ENCODE results near the gene RABEPK. TPM values are rescaled to one million over a fixed set of nuclear protein-coding genes. Genes with fewer than 3 reads are reported as not detected.
"Not testable (repeated sequence)": the region's sequence is repeated elsewhere in the genome, so short reads cannot be mapped to it uniquely, and the experiment has no call there.

The RABEPK gene, protein sequence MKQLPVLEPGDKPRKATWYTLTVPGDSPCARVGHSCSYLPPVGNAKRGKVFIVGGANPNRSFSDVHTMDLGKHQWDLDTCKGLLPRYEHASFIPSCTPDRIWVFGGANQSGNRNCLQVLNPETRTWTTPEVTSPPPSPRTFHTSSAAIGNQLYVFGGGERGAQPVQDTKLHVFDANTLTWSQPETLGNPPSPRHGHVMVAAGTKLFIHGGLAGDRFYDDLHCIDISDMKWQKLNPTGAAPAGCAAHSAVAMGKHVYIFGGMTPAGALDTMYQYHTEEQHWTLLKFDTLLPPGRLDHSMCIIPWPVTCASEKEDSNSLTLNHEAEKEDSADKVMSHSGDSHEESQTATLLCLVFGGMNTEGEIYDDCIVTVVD
- 8.3 TPM for total RNA-seq
- long read RNA-seq, partial matches to known transcripts, result 0 of 2 reads
- long read RNA-seq, other reads (novel, unspliced or antisense), result 1 of 2 reads

DNA sequence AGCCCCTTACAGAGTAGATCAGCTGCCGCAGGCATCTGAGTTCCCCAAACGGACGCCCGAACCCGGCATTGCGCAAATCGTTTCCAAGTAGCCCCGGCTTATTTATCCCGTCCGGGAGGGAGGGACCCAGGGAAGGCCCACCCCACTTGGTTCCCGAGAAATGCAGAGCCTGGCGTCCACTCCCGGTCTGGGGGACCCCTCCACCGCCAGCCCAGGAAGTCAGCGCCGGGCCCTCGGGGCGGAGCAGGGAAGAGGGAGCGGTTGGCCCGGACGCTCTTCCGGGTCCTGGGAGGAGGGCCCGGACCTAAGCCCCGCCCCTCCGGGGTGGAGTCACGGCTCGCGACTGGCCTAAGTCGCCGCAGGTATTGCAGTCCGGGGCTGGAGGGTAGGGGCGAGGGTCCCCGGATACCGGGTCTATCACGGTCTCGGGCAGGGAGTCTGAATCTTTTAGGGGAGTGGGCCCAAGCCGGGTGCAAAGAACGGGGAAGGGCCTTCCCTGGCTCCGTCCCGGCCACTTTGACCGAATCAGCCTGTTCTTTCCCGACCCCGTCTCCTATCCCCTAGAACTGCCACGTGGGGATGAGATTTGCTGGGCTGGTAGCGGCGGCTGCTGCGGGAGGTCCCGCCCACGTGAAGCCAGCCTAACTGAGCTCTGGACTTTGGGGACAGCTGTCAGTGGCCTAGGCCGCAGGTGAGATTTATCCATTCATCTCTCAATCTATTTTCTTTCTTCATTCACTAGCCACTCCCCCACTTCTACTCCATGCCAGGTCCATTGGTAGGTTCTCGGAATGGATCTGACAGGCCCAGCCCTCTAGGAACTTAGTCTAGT, at the start of gene RABEPK:
RABEPK (plus strand) TSS at position 327 of the 832 bp plus-strand sequence. CDS start 2,472 bp downstream, outside the sequence.
- intact Hi-C loops (cut with DNase I), result loop anchor here (5.0 kb wide), 2 partner anchors 42 to 258 kb away; partner anchors contain the start of genes GOLGA1 and HSPA5
- DNase-seq (ENCODE audit: missing footprints) (peak; percentile 95), ATAC-seq (peak; percentile 100)

DNA sequence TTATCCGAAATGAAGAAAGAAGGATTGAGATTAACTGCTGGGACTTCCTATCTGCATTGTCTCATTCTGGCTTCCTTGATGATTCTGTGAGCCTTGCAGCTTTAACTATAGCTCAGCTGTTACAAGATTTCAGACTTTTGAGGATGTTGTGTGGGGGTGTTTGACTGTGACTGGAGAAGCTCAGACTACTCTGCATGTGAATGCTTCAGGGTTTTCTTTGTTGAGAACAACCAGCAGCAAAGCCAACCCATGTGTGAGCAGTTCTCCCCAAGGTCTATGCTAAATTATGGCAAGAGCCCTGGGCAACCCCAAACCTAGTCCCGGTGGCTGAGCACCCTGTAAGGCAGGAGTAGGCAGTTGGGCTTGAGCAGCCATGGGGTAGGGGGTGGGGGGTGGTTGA, 48.6 kb upstream of the RABEPK start:
- intact Hi-C loops (cut with DNase I), result no loop called here
- DNase-seq (ENCODE audit: missing footprints), result no peak

GRCh38 chr9:125153712-125154367, 46.5 kb upstream of the RABEPK start:
- ATAC-seq (no peak), DNase-seq (ENCODE audit: missing footprints) (no peak)
- intact Hi-C loops (cut with DNase I), result no loop called here

More for the DNA sequence above, 48.6 kb upstream of the RABEPK start:
- ATAC-seq, result peak; percentile 23

- ATAC-seq (no peak), DNase-seq (ENCODE audit: missing footprints) (no peak)
- intact Hi-C loops (cut with DNase I), result no loop called here
These were observed 43.8 kb upstream of the RABEPK start for GRCh38 chr9:125156551-125156950.

DNA sequence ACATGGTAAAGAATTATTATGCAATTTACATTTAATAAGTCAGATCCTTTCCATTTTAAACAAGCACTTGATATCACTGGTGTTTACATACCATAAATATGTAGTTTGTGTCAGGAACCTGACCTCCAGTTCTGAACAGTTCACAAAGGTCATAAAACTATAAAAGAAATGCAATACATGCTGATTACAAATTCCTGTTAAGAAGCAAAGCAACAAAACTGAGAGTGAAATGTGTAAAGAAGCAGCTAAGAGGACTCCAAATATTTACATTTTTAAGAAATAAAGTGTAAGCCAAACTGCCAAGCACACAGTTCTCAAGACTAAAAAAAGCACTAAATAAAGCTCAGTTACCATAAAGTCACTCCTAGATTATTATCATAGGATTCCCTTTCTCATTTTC, 39.6 kb upstream of the RABEPK start:
- DNase-seq (ENCODE audit: missing footprints) (no peak), ATAC-seq (no peak)
- intact Hi-C loops (cut with DNase I), result no loop called here

DNA sequence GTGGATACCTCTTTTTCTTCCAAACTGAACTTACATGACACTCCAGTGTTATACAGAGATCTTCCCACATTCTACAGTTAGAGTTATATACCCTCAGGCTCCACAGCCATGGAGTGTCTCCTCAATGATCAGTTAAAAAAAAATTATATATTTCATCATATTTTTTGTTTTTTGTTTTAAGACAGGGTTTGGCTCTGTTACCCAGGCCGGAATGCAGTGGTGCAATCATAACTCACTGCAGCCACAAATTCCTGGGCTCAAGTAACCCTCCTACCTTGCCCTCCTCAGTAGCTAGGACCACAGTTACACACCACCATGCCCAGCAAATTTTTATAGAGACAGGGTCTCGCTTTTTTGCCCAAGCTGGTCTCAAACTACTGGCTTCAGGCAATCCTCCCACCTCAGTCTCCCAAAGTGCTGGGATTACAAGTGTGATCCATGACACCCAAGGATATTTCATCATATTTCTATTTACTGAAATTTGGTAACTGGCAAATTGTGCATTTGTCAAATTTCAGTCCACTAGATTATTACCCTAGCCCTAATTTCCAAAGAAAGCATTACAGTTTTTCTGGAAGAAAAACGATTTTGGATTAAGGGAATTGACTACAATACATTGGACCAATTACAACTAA, 38.9 kb upstream of the RABEPK start:
- DNase-seq (ENCODE audit: missing footprints), result no peak
- ATAC-seq, result peak; percentile 50
- intact Hi-C loops (cut with DNase I), result no loop called here

DNA sequence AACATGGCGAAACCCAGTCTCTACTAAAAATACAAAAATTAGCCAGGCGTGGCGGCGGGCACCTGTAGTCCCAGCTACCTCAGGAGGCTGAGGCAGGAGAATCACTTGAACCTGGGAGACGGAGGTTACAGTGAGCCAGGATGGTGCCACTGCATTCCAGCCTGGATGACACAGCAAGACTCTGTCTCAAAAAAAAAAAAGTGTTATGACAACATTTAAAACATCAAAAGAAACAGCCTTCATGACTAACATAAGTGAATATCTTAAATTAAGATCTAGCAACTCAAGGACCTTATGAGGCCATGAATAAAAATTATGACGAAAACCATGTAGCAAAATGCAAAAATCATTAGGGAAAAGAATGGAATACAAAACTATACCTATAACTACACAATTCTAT, 37.5 kb upstream of the RABEPK start:
- DNase-seq (ENCODE audit: missing footprints); ATAC-seq; intact Hi-C loops (cut with DNase I): not testable (repeated sequence)

- ATAC-seq, result no peak
These were observed 33.6 kb upstream of the RABEPK start for GRCh38 chr9:125166762-125167161.

DNA sequence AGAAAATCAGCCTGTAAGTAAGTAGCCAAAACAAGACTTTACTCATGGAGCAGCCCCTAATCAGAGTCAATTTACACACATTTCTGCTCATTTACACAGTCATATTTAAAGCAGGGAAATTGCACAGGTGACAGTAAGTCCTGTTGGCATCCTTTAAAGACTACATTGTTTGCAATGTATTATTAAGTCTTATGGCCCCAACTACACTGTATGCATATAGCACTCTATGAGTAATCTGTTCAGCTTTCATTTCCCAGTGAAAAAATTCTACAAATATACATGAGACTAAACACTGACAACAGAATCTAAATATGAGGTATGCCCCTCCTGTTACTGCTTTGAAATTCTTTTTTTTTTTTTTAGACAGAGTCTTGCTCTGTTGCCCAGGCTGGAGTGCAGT, 30.4 kb upstream of the RABEPK start:
- intact Hi-C loops (cut with DNase I), result no loop called here

More at GRCh38 chr9:125166762-125167161, 33.6 kb upstream of the RABEPK start:
- no peak for DNase-seq (ENCODE audit: missing footprints)
- intact Hi-C loops (cut with DNase I), result no loop called here

DNA sequence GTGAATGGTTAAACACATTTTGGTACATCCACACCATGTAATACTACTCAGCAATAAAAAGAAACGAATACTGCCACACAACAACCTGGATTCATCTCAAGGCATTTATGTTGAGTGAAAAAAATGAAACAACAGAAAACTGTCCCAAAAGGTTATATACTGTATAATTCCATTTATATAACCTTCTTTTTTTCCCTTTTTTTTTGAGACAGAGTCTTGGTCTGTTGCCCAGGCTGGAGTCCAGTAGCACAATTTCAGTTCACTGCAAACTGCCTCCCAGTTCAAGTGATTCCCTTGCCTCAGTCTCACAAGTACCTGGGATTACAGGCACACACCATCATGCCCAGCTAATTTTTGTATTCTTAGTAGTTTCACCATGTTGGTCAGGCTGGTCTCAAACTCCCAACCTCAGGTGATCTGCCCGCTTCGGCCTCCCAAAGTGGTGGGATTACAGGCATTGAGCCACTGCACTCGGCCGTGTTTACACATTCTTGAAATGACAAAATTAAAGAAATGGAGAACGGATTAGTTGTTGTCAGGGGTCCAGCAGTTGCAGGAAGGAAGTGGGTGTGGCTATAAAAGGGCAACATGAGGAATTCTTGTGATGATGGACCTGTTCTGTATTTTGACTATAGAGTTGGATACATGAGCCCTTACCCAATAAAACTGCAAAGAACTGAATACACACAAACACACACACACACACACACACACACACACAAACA, 28.1 kb upstream of the RABEPK start:
- intact Hi-C loops (cut with DNase I), result no loop called here
- DNase-seq (ENCODE audit: missing footprints) (no peak), ATAC-seq (no peak)

More for the DNA sequence above, 30.4 kb upstream of the RABEPK start:
- no peak for DNase-seq (ENCODE audit: missing footprints)
- no peak for ATAC-seq

DNA sequence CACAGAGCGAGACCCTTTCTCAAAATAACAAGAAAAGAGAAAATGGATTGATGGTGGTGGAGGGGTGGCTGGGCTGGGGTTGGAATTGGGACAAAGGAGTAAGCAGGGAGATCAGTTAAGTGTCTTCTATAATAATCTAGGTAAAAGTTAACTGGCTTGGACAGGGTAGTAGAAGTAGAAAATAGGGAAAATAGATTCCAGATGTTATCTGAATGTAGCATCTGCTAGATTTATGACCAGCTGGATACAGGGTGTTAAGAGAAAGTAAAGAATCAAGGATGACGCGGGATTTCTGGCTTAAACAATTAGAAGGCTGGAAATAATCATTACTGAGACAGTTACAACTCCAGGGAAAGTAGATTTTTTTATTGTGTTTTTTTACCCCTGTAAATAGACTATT, 23.7 kb upstream of the RABEPK start:
- no peak for DNase-seq (ENCODE audit: missing footprints)
- intact Hi-C loops (cut with DNase I), result no loop called here
- no peak for ATAC-seq

DNA sequence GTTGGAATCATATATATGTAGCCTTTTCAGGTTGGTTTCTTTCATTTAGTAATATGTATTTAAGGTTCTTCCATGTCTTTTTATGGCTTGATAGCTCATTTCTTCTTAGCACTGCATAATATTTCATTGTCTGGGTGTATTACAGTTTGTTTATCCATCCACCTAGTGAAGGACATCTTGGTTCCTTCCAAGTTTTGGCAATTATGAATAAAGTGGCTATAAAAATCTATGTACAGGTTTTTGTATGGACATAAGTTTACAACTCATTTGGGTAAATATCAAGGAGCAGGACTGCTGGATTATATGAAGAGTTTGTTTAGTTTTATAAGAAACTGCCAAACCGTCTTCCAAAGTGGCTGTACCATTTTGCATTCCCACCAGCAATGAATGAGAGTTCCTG, 22.5 kb upstream of the RABEPK start:
- DNase-seq (ENCODE audit: missing footprints) (no peak), ATAC-seq (no peak)
- intact Hi-C loops (cut with DNase I), result no loop called here

GRCh38 chr9:125179776-125180175, 20.6 kb upstream of the RABEPK start:
- DNase-seq (ENCODE audit: missing footprints); ATAC-seq; intact Hi-C loops (cut with DNase I): not testable (repeated sequence)

DNA sequence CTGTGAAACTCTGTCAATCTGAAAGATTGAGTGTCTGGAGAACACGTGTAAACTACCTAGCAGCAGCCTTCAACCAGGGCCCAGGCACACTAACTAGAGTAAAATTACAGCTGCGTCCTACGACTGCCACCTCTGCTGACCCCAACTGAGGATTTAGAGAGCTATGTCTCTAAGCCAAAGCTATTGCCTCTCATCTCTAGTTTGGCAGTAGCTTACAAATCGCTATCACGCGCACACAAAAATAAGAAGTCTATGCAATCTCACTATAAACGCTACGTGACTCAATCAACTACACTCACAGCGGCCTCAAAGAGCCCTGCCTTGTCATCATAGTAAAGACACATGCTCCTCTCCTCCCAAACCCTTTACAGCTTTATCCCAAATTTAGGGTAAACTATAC, 19.5 kb upstream of the RABEPK start:
- DNase-seq (ENCODE audit: missing footprints) (no peak), ATAC-seq (no peak)
- intact Hi-C loops (cut with DNase I), result no loop called here

DNA sequence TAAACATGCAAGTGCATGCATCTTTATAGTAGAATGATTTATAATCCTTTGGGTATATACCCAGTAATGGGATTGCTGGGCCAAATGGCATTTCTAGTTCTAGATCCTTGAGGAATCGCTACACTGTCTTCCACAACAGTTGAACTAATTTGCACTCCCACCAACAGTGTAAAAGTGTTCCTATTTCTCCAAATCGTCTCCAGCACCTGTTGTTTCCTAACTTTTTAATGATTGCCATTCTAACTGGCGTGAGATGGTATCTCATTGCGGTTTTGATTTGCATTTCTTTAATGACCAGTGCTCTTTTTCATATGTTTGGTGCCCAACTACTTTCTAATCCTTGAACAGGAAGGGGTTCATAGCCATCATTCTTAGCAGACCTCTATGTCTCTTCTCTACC, 18.6 kb upstream of the RABEPK start:
- intact Hi-C loops (cut with DNase I); ATAC-seq; DNase-seq (ENCODE audit: missing footprints): not testable (repeated sequence)

- ATAC-seq (no peak), DNase-seq (ENCODE audit: missing footprints) (no peak)
- intact Hi-C loops (cut with DNase I), result no loop called here
These were observed 17.3 kb upstream of the RABEPK start for GRCh38 chr9:125183054-125183453.

- intact Hi-C loops (cut with DNase I), result no loop called here
- DNase-seq (ENCODE audit: missing footprints) (no peak), ATAC-seq (no peak)
These were observed 16.8 kb upstream of the RABEPK start for GRCh38 chr9:125183561-125183960.

GRCh38 chr9:125189011-125189360, 11.4 kb upstream of the RABEPK start:
- intact Hi-C loops (cut with DNase I), result no loop called here
- peak; percentile 76 for DNase-seq (ENCODE audit: missing footprints)
- ATAC-seq, result peak; percentile 23

All from Right ventricle myocardium inferior (tissue), 1 donor.